ENCODE measurements around the gene WDR27. TPM values are rescaled to one million over a fixed set of nuclear protein-coding genes. Genes with fewer than 3 reads are reported as not detected.

WDR27 gene
- total RNA-seq, 1 donor from 2014 or later: 16.8 TPM

DNA sequence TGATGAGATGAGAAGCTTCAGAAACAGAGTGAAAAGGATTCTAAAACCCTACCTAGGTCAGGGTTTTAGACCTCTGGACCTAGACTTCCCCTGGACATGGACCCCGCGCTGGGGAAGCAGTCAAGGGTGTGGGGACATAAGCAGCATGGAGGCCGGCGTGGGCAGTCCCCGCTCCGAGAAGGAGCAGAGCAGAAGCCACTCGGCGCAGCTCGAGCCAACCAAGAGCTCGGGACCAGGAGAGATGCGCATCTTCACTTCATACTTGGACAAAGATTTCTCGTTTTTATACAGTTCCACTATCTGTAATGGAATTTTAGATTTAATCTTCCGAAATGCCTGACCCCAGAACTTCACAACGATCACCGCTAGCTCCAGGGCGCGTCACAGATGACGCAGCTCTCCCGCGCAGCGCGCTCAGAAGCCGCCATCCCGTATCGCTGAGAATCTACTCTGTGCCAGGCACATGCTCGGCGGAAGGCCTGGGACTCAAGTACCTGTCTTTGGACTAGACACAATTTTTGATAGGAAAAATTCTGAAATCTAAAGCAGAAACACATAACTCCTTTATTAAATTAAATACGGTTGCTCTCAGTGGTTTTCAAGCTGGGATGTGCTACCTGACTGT is 60.3 kb downstream of the WDR27 start:
- DNase-seq (ENCODE audit: low read depth): no peak
- no peak for FAIRE-seq
- Histone ChIP-seq H3K27me3 (ENCODE audit: control insufficient read depth, insufficient read depth, low read length) (no peaks in the 10 kb centered on the region), H3K4me3 (ENCODE audit: low read depth, low read length) (no peak overlapping the region), H3K36me3 (ENCODE audit: control insufficient read depth, insufficient read depth, low read length) (peaks cover 1% of the 10 kb centered on the region)
- TF ChIP-seq, protein P1, sequence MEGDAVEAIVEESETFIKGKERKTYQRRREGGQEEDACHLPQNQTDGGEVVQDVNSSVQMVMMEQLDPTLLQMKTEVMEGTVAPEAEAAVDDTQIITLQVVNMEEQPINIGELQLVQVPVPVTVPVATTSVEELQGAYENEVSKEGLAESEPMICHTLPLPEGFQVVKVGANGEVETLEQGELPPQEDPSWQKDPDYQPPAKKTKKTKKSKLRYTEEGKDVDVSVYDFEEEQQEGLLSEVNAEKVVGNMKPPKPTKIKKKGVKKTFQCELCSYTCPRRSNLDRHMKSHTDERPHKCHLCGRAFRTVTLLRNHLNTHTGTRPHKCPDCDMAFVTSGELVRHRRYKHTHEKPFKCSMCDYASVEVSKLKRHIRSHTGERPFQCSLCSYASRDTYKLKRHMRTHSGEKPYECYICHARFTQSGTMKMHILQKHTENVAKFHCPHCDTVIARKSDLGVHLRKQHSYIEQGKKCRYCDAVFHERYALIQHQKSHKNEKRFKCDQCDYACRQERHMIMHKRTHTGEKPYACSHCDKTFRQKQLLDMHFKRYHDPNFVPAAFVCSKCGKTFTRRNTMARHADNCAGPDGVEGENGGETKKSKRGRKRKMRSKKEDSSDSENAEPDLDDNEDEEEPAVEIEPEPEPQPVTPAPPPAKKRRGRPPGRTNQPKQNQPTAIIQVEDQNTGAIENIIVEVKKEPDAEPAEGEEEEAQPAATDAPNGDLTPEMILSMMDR (IDR thresholded peaks at IDR 0.05; ENCODE audit: insufficient read depth, low read length, severe bottlenecking): no peak

DNA sequence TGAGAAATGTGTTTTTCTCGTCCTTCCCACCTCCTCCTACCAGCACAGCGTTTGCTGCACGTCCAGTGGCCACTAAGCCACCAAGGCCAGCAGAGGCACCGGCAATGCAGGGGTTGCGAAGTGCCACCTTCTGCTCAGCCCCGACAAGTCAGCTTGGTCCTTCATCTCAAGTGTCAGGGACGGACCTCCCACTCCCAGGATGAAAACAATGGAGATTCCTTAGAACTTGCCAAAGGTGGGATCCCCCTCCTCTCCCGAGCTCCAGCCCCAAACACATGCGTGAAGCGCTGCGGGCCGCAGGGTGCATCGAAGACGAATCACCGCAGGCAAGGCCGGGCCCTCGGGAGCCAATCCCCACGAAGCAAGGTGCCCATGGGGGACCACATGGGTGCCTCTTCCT is 60.8 kb downstream of the WDR27 start:
- TF ChIP-seq, protein P1 (IDR thresholded peaks at IDR 0.05; ENCODE audit: insufficient read depth, low read length, severe bottlenecking): no peak
- FAIRE-seq (no peak), DNase-seq (ENCODE audit: low read depth) (no peak)
- Histone ChIP-seq H3K4me3 (ENCODE audit: low read depth, low read length) (no peak overlapping the region), H3K27me3 (ENCODE audit: control insufficient read depth, insufficient read depth, low read length) (no peaks in the 10 kb centered on the region), H3K36me3 (ENCODE audit: control insufficient read depth, insufficient read depth, low read length) (peaks cover 1% of the 10 kb centered on the region)

DNA sequence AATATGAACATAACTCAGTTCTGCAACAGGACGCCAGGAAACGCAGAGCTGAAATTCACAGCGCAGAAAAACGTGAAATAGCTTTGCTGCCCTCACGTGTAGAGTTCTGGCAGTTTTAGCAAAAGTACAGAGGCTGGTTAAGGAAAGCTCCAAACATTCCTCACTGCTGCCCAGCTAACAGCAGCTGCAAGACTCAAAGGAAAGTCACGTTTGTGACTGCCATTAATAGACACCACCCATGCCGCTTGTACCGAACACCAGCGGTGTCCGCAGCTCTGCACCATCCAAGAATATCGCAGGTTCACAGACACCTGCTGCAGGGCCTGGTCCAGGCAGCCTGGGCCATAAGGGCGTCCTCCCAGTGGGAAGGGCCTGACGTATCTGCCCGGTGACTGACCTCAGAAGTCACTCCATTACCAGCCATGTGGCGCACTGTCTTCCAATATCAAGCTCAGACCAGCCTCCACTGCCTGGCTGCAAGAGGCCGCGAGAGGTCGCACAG is 61.4 kb downstream of the WDR27 start:
- no peak for FAIRE-seq
- Histone ChIP-seq H3K36me3 (ENCODE audit: control insufficient read depth, insufficient read depth, low read length) (peaks cover 1% of the 10 kb centered on the region), H3K4me3 (ENCODE audit: low read depth, low read length) (no peak overlapping the region), H3K27me3 (ENCODE audit: control insufficient read depth, insufficient read depth, low read length) (no peaks in the 10 kb centered on the region)
- TF ChIP-seq, protein P1 (IDR thresholded peaks at IDR 0.05; ENCODE audit: insufficient read depth, low read length, severe bottlenecking): no peak
- no peak for DNase-seq (ENCODE audit: low read depth)

DNA sequence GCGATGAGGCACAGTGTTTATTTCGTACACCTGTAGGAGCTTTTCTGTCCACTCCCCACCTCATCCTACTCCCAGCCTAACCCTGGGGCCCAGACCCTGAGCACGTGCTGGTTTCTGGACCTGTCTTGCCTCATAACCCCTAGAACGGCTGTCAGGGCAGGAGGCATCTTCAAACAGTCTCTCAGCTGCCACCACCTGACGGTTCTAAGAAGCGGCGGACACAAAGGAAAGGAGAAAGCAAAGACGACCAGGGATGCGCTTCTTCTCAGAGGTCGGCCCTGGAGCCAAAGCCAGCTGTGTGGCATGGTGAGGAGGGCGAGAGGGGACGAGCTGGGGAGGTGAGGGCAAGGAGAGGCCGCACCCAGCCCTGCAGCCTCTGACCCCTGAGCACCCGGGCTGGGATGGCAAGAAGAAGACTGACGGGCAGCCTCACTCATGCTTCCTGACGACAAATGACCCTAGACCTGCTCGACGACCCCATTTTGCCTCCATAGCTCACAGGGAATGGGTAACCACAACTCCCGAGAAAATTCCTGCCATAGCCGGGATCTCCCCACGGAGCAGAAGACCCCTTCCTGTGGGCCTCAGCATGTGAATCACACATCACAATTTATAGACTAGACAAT is 62.1 kb downstream of the WDR27 start:
- TF ChIP-seq, protein P1 (IDR thresholded peaks at IDR 0.05; ENCODE audit: insufficient read depth, low read length, severe bottlenecking): no peak
- Histone ChIP-seq H3K27me3 (ENCODE audit: control insufficient read depth, insufficient read depth, low read length) (no peaks in the 10 kb centered on the region), H3K36me3 (ENCODE audit: control insufficient read depth, insufficient read depth, low read length) (peaks cover 1% of the 10 kb centered on the region), H3K4me3 (ENCODE audit: low read depth, low read length) (no peak overlapping the region)
- no peak for FAIRE-seq
- DNase-seq (ENCODE audit: low read depth): no peak

DNA sequence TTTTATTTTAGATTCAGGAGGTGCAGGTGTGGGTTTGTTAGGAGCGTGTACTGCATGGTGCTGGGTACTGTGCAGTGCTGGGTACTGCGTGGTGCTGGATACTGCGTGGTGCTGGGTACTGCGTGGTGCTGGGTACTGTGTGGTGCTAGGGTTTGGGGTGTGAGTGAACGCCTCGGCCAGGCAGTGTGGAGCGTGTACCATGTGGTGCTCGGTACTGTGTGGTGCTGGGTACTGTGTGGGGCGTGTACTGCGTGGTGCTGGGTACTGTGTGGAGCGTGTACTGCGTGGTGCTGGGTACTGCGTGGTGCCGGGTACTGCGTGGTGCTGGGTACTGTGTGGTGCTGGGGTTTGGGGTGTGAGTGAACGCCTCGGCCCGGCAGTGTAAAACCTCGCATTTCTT is 62.9 kb downstream of the WDR27 start:
- no peak for FAIRE-seq
- TF ChIP-seq, protein P1 (IDR thresholded peaks at IDR 0.05; ENCODE audit: insufficient read depth, low read length, severe bottlenecking): no peak
- Histone ChIP-seq H3K36me3 (ENCODE audit: control insufficient read depth, insufficient read depth, low read length) (peaks cover 3% of the 10 kb centered on the region), H3K27me3 (ENCODE audit: control insufficient read depth, insufficient read depth, low read length) (no peaks in the 10 kb centered on the region), H3K4me3 (ENCODE audit: low read depth, low read length) (no peak overlapping the region)
- no peak for DNase-seq (ENCODE audit: low read depth)
